ENCODE results near the gene RPF1. TPM values are rescaled to one million over a fixed set of nuclear protein-coding genes. Genes with fewer than 3 reads are reported as not detected.
A peak's percentile ranks its signal among the peaks of the same experiment; 100 is the strongest.

RPF1 gene
- polyA plus RNA-seq, 2 of the 4 experiments (the other 2 are of a cell fraction), result 28.2 to 49.8 TPM

DNA sequence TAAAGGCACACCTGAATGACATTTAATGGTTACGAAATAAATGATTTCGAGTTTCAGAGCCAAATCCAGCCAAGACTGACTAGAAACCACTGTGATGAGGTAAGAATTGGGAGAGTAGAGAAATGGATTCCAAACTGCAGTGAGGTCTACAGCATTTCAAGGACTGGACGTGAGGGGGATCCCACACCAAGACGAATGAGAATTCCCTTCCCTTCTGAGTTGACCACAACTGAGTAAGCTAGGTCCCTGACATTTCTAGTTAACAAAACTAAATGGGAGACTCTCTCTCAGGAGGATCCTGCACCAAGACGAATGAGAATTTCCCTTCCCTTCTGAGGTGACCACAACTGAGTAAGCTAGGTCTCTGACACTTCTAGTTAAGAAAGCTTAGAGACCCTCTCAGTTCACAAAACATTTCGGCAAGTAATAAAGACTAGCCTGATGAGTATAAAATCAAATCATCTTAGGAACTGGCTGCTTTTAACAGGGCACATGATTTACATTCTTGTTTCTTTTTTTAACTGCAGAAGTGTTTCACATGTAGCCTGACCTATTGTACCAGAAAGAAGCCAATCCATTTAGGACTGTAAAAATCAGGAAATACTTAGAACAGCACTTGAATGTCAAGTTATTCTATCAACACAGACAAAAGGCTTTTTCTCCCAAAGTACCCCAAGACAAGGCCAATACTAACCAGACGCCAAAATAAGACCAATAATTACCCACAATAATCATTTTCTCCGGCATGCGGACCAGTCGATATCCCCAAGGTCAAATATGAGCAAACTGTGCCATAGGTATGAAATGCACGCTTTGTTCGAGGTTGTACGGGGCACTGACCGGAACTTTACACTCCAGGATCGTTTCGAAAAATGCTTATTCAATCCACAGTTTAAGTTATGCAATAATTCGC lies 25.8 kb downstream of the RPF1 start:
- CTCF ChIA-PET, result interaction anchor here (1.5 to 1.6 kb wide), 2 partner anchors 115 to 249 kb away, joined by 3 to 6 read pairs; no protein-coding TSS in a partner anchor
- DNase-seq (ENCODE audit: low read depth in 1 of 2, low spot score in 1 of 2), result peak in 1 of 2 experiments; percentile 4
- WGBS (ENCODE audit: missing lambda C conversion rate), result 11% methylated on average over 17 of the region's 17 CpGs
- Histone ChIP-seq H3K4me2 (peak overlapping the region; percentile 92), H3K4me3 (peak overlapping the region; percentile 79), H3K4me1 (peaks cover 22% of the 10 kb centered on the region; the same call in 2 of the 3 replicates), H3K27ac (peak overlapping the region; percentile 94 to 99), H3K9me3 (0 out of 3 replicates have a peak, but pooled peaks cover 4% of the 10 kb centered on the region)
- POLR2A ChIA-PET, result interaction anchor here (1.1 to 1.9 kb wide), 4 partner anchors 26 to 207 kb away, joined by 3 to 27 read pairs (median 13); partner anchors contain the start of gene CTBS
- TF ChIP-seq NPAS2 (CRISPR knock-in tag; IDR thresholded peaks at IDR 0.05; ENCODE audit: borderline replicate concordance) (no peak), REST (IDR thresholded peaks at IDR 0.05) (no peak), GATA3 (IDR thresholded peaks at IDR 0.05; ENCODE audit: borderline replicate concordance) (no peak), HOXB13 (CRISPR knock-in tag; IDR thresholded peaks at IDR 0.05; ENCODE audit: low read depth) (no peak), EP300 (IDR thresholded peaks at IDR 0.05) (no peak), TFCP2L1 (CRISPR knock-in tag; IDR thresholded peaks at IDR 0.05) (no peak), CEBPB (IDR thresholded peaks at IDR 0.05) (no peak; a peak in 1 of 4 replicates), JUNB (IDR thresholded peaks at IDR 0.05) (no peak), FOSL2 (IDR thresholded peaks at IDR 0.05) (no peak), FOSL2 (CRISPR knock-in tag; IDR thresholded peaks at IDR 0.05) (no peak), FOXS1 (CRISPR knock-in tag; IDR thresholded peaks at IDR 0.05) (no peak), EHF (CRISPR knock-in tag; IDR thresholded peaks at IDR 0.05) (no peak), POLR2A (IDR thresholded peaks at IDR 0.05; ENCODE audit: low read length) (no peak), SREBF2 (IDR thresholded peaks at IDR 0.05) (no peak)
- TF ChIP-seq, protein P1, sequence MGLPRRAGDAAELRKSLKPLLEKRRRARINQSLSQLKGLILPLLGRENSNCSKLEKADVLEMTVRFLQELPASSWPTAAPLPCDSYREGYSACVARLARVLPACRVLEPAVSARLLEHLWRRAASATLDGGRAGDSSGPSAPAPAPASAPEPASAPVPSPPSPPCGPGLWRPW (IDR thresholded peaks at IDR 0.05), result no peak
- ATAC-seq, result no peak
- FAIRE-seq, result no peak

DNA sequence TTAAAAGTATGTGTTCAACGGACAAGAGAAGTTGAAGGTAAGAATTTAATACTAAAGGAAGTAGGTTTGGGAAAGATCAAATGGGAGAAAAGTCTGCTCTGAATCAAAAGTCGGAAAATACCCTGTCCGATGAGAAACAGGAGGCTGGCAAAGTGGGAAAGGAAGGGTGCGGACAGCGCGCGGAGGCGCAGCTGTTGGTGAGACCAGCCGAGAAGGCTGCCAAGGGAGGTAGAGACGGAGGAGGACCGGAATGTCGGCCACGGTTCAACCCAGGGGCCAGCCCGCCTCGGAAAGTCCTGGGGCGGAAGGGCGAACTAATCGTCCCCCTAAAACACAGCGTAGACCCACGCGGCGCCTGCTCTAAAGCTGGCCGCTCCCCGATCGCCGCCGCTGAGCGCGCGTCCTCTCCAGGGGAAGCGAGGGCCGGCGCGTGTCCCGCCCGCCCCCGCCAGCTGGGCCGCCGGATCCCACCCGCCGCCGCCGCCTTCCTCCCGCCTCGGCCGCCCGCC lies 26.5 kb downstream of the RPF1 start:
- FAIRE-seq (no peak), ATAC-seq (peak; percentile 66 to 73), DNase-seq (ENCODE audit: low read depth in 1 of 2, low spot score in 1 of 2) (peak in 1 of 2 experiments; percentile 6)
- no peak for TF ChIP-seq EP300 (IDR thresholded peaks at IDR 0.05)
- TF ChIP-seq NPAS2 (CRISPR knock-in tag; IDR thresholded peaks at IDR 0.05; ENCODE audit: borderline replicate concordance), result no peak
- TF ChIP-seq, protein P2, sequence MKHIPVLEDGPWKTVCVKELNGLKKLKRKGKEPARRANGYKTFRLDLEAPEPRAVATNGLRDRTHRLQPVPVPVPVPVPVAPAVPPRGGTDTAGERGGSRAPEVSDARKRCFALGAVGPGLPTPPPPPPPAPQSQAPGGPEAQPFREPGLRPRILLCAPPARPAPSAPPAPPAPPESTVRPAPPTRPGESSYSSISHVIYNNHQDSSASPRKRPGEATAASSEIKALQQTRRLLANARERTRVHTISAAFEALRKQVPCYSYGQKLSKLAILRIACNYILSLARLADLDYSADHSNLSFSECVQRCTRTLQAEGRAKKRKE (CRISPR knock-in tag; IDR thresholded peaks at IDR 0.05; ENCODE audit: low read depth), result no peak
- no peak for TF ChIP-seq REST (IDR thresholded peaks at IDR 0.05)
- TF ChIP-seq MAFK (IDR thresholded peaks at IDR 0.05; ENCODE audit: partially characterized antibody), result no peak
- TF ChIP-seq KDM1A (IDR thresholded peaks at IDR 0.05; ENCODE audit: low read depth), result no peak
- TF ChIP-seq, protein P1 (IDR thresholded peaks at IDR 0.05), result no peak
- TF ChIP-seq, protein P3, sequence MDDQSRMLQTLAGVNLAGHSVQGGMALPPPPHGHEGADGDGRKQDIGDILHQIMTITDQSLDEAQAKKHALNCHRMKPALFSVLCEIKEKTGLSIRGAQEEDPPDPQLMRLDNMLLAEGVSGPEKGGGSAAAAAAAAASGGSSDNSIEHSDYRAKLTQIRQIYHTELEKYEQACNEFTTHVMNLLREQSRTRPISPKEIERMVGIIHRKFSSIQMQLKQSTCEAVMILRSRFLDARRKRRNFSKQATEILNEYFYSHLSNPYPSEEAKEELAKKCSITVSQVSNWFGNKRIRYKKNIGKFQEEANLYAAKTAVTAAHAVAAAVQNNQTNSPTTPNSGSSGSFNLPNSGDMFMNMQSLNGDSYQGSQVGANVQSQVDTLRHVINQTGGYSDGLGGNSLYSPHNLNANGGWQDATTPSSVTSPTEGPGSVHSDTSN (IDR thresholded peaks at IDR 0.05), result no peak
- no peak for TF ChIP-seq TFCP2L1 (CRISPR knock-in tag; IDR thresholded peaks at IDR 0.05)
- no peak for TF ChIP-seq NR3C1 (IDR thresholded peaks at IDR 0.05)
- TF ChIP-seq HOXA7 (CRISPR knock-in tag; IDR thresholded peaks at IDR 0.05), result no peak
- no peak for TF ChIP-seq ZFP36 (IDR thresholded peaks at IDR 0.05; ENCODE audit: borderline replicate concordance, partially characterized antibody)
- CTCF ChIA-PET, result interaction anchor here (1.1 to 1.9 kb wide), 4 partner anchors 10 to 248 kb away, joined by 3 to 10 read pairs (median 4); no protein-coding TSS in a partner anchor
- Histone ChIP-seq H3K27ac (peak overlapping the region; percentile 94 to 99), H3K9me3 (0 out of 3 replicates have a peak, but pooled peaks cover 4% of the 10 kb centered on the region), H3K4me2 (peak overlapping the region; percentile 92), H3K4me3 (peak overlapping the region; percentile 79), H3K4me1 (peaks cover 22% of the 10 kb centered on the region; the same call in 2 of the 3 replicates)
- WGBS (ENCODE audit: missing lambda C conversion rate), result 1% methylated on average over 11 of the region's 47 CpGs
- POLR2A ChIA-PET, result interaction anchor here (0.6 to 1.9 kb wide), 15 partner anchors 8 to 604 kb away, joined by 3 to 27 read pairs (median 4); partner anchors contain the start of genes CTBS and RPF1
